K562 (cell line): ENCODE results near the gene CAPN5. TPM values are rescaled to one million over a fixed set of nuclear protein-coding genes. Genes with fewer than 3 reads are reported as not detected.

Source experiments
- ATAC-seq: fragments of 200-7000 bp; cut with Tn5 transposase; 3 replicates; pipeline ENCODE4 v1.9.1; 2020; ENCODE audit warnings: moderate library complexity
- BruUV-seq: library from RNA; stranded (reverse); fragments of 400-500 nt; replicated peaks from 2 replicates; lab custom pipeline; 2021; lab: Mats Ljungman, UMichigan
- CTCF ChIA-PET: fragments of 300-600 bp; formaldehyde crosslinking; extraction: SDS; loops from one replicate; lab custom pipeline; 2021; ENCODE audit warnings: low intra/inter-chr PET ratio; lab: Yijun Ruan, JAX
- POLR2A ChIA-PET: fragments of 300-600, 350-650 bp; sonication (Branson Sonifier 250); formaldehyde crosslinking; extraction: SDS; loops from one replicate; lab custom pipeline; 2021; ENCODE audit warnings: antibody characterized with exemption, inconsistent platforms; lab: Yijun Ruan, JAX
- DNase-seq, 4 experiments: peaks; one replicate each; pipeline versions ENCODE4 v3.0.0 to v3.0.0-alpha.2; 2011 to 2018; ENCODE audit warnings: low spot score in 3 of 4, mixed read lengths in 3 of 4; ENCODE audit errors: extremely low read depth in 1 of 4
- FAIRE-seq: peaks from 2 replicates; lab custom pipeline; 2011; peaks lifted over from hg19 to GRCh38; lab: Jason Lieb, UNC
- H2AFZ ChIP-seq: 2 replicates; pipeline ENCODE4 v1.6.0; 2011; ENCODE audit warnings: low read depth, low read length, control low read depth, inconsistent platforms
- H3K27ac ChIP-seq: fragments of 200-600 bp; 3 replicates; pipeline ENCODE4 v1.8.0; 2011; ENCODE audit warnings: low read depth, mild to moderate bottlenecking, control low read depth, inconsistent platforms, low read length, moderate library complexity, mixed read lengths; ENCODE audit errors: extremely low read depth
- H3K27me3 ChIP-seq, 2 experiments: fragments of 300-600 bp in 1 of 2; 2 replicates in 1 of 2; 3 replicates in 1 of 2; pipeline versions ENCODE4 v1.6.0 to v1.8.0; 2011; ENCODE audit warnings: inconsistent platforms in 2 of 2, low read length in 2 of 2, mild to moderate bottlenecking in 1 of 2, mixed read lengths in 1 of 2, moderate library complexity in 1 of 2; ENCODE audit not compliant: control insufficient read depth in 2 of 2, insufficient read depth in 2 of 2
- H3K36me3 ChIP-seq: fragments of 300-600 bp; 3 replicates; pipeline ENCODE4 v1.8.0; 2011; ENCODE audit warnings: mild to moderate bottlenecking, low read length, inconsistent platforms; ENCODE audit not compliant: control insufficient read depth, insufficient read depth
- H3K4me1 ChIP-seq, 2 experiments: fragments of 200-600 bp in 1 of 2; replicated peaks in 1 of 2; 2 replicates in 1 of 2; 3 replicates in 1 of 2; pipeline versions ENCODE4 v1.5.1 to v1.8.0; 2011; ENCODE audit warnings: inconsistent platforms in 2 of 2, low read length in 2 of 2, mild to moderate bottlenecking in 1 of 2, mixed read lengths in 1 of 2, moderate library complexity in 1 of 2; ENCODE audit not compliant: control insufficient read depth in 2 of 2, insufficient read depth in 2 of 2
- H3K4me2 ChIP-seq: 2 replicates; pipeline ENCODE4 v1.6.1; 2011; ENCODE audit warnings: low read length, control low read depth, inconsistent platforms, mixed read lengths; ENCODE audit not compliant: insufficient read depth
- H3K4me3 ChIP-seq: fragments of 200-600 bp; sonication (generic), shearing (Covaris generic); 2 replicates; pipeline ENCODE4 v1.5.1; 2016; ENCODE audit warnings: control low read depth, inconsistent platforms
- H3K79me2 ChIP-seq: fragments of 200-600 bp; 3 replicates; pipeline ENCODE4 v1.8.0; 2011; ENCODE audit warnings: low read length, inconsistent platforms; ENCODE audit not compliant: control insufficient read depth, insufficient read depth
- H3K9ac ChIP-seq, 2 experiments: 2 replicates each; pipeline versions ENCODE4 v1.6.0 to v1.6.1; 2011; ENCODE audit warnings: low read depth in 2 of 2, low read length in 2 of 2, control low read depth in 1 of 2, inconsistent platforms in 1 of 2, mild to moderate bottlenecking in 1 of 2, mixed read lengths in 1 of 2; ENCODE audit not compliant: insufficient read depth in 1 of 2
- H3K9me1 ChIP-seq: one replicate; pipeline ENCODE4 v1.6.0; 2011; ENCODE audit warnings: inconsistent platforms, mild to moderate bottlenecking, low read length, moderate library complexity; ENCODE audit not compliant: control insufficient read depth, insufficient read depth
- H3K9me3 ChIP-seq: replicated peaks from 2 replicates; pipeline ENCODE4 v1.5.1; 2011; ENCODE audit warnings: low read depth, low read length, inconsistent platforms; ENCODE audit not compliant: control insufficient read depth, insufficient read depth
- H4K20me1 ChIP-seq: replicated peaks from 2 replicates; pipeline ENCODE4 v1.6.1; 2011; ENCODE audit warnings: low read length, inconsistent platforms, mixed read lengths; ENCODE audit not compliant: control insufficient read depth, insufficient read depth
- ATF1 ChIP-seq, 2 experiments: fragments of 450-650 bp in 1 of 2; IDR thresholded peaks; 2 replicates each; pipeline ENCODE4 v1.6.1; 2016; ENCODE audit warnings: missing compliant biosample characterization in 1 of 2, missing genetic modification characterization in 1 of 2
- KAT8 ChIP-seq: fragments of 450-650 bp; IDR thresholded peaks from 2 replicates; pipeline ENCODE4 v1.6.1; 2016; ENCODE audit warnings: low read depth, mild to moderate bottlenecking
- MAFG ChIP-seq: fragments of 450-650 bp; conservative IDR thresholded peaks from 2 replicates; pipeline ENCODE4 v1.6.1; 2016; ENCODE audit warnings: missing genetic modification characterization, missing compliant biosample characterization
- MED1 ChIP-seq: sonication (generic); formaldehyde crosslinking; IDR thresholded peaks from 2 replicates; pipeline ENCODE4 v1.8.1; 2023; ENCODE audit warnings: missing genetic modification reagents, borderline replicate concordance
- PATZ1 ChIP-seq: fragments of 250-450 bp; sonication (Bioruptor Pico); IDR thresholded peaks from 2 replicates; pipeline ENCODE4 v1.5.0; 2020; ENCODE audit warnings: mild to moderate bottlenecking, borderline replicate concordance
- SMAD3 ChIP-seq: fragments of 450-650 bp; formaldehyde crosslinking; conservative IDR thresholded peaks from 2 replicates; pipeline ENCODE4 v1.4.0; 2020; ENCODE audit warnings: mild to moderate bottlenecking
- SMARCA5 ChIP-seq: fragments of 450-650 bp; IDR thresholded peaks from 2 replicates; pipeline ENCODE4 v1.6.1; 2016
- ZBTB34 ChIP-seq: fragments of 250-450 bp; sonication (Bioruptor Pico); IDR thresholded peaks from 2 replicates; pipeline ENCODE4 v1.8.0; 2021; ENCODE audit warnings: mild to moderate bottlenecking, moderate library complexity
- ZNF449 ChIP-seq: fragments of 250-450 bp; sonication (Bioruptor Pico); IDR thresholded peaks from 2 replicates; pipeline ENCODE4 v1.8.0; 2022; ENCODE audit warnings: moderate library complexity, mild to moderate bottlenecking, inconsistent platforms
- ZNF507 ChIP-seq: conservative IDR thresholded peaks from 2 replicates; pipeline ENCODE4 v1.6.1; 2017; ENCODE audit warnings: missing genetic modification characterization, missing compliant biosample characterization
- ZNF511 ChIP-seq: sonication (generic); formaldehyde crosslinking; IDR thresholded peaks from 2 replicates; pipeline ENCODE4 v1.8.0; 2022; ENCODE audit warnings: mild to moderate bottlenecking, missing genetic modification reagents
- ZNF655 ChIP-seq: fragments of 250-450 bp; sonication (Bioruptor Pico); IDR thresholded peaks from 2 replicates; pipeline ENCODE4 v1.5.0; 2021
- WGBS: fragments of 100-300 bp; shearing (Covaris generic); methylation state at CpG from one replicate; pipeline ENCODE4 v1.1.6; 2016; ENCODE audit warnings: low coverage, mixed read lengths; ENCODE audit not compliant: insufficient coverage; ENCODE audit errors: missing lambda C conversion rate; 5-methylcytosine and 5-hydroxymethylcytosine counted together
- in situ Hi-C: fragments of 300-500 bp; cut with MboI; formaldehyde crosslinking; loops from 4 replicates; pipeline ENCODE4 v1.15.0; 2018; ENCODE audit warnings: inconsistent platforms, mixed read lengths
- intact Hi-C: fragments of 100-400 bp; cut with micrococcal nuclease; formaldehyde crosslinking; loops from 2 replicates; pipeline ENCODE4 v1.14.2; 2022
- polyA plus RNA-seq, 8 experiments: library from polyadenylated mRNA; depleted of rRNA in 4 of 8; stranded (reverse) in 5 of 8; unstranded in 3 of 8; fragments of >200 nt; fragmentation: Nextera tagmentation in 2 of 8; fragmentation: Illumina TruSeq in 1 of 8; extraction: Ambion mirVana in 2 of 8; extraction: Trizol in 1 of 8; gene quantifications; 2 replicates each; pipeline versions ENCODE4 v1.2.1 to v1.2.3, GENCODE V29; 2011 to 2014; ENCODE audit warnings: inconsistent platforms in 1 of 8, missing spikeins in 1 of 8
- total RNA-seq, 7 experiments: library from RNA; depleted of rRNA in 6 of 7; stranded (reverse); fragments of >200 nt in 6 of 7; fragmentation: Illumina TruSeq in 2 of 7; extraction: Trizol in 2 of 7; gene quantifications; 2 replicates each; pipeline versions ENCODE4 v1.2.1 to v1.2.3, GENCODE V29; 2011 to 2021; ENCODE audit warnings: low replicate concordance in 1 of 7

The CAPN5 gene
- total and polyA plus RNA-seq, 9 of the 15 experiments (the other 6 are each of a cell fraction or from before 2014, with no cell fraction given): 0.04 to 0.44 (median 0.14) TPM; not detected in 2

DNA sequence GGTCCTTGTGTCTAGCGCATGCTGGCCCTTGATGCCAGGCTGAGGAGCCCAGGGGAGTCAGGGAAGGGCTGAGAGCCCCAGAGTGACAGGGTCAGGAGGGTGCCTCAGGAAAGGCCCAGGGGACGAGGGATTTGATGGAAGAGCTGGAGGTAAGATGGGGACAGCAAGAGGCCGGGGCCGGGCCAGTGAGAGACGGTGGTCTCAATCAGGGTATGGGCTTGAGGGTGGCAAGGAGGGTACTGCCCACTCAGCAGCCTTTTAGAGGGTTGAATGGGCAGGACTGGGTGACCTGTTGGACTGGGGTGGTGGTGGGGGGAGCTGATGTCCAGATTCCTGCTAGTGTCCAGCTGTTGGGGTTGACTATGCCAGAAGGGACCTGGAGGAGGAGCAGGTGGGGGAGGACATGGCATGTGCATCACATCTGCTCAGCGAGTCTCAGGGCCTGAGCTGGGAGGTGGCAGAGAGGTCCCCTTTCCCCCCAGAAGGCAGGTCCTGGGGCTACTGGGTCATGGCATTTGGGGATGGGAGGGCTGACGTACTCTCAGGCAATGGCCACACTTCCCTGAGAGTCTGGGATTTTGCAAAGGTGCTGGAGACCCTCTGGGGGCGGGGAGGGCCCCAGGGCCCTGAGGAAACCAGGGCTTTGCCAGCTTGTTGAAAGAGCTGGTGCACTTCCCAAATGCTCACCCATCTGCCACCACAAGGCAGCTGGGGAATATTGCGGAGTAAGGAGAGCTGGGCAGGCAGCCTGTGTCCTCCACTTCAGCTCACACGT is 79.7 kb downstream of the CAPN5 start:
- POLR2A ChIA-PET: no interaction called here
- Histone ChIP-seq H3K27me3 (peaks cover 19 to 70% of the 10 kb centered on the region in 2 experiments), H3K9ac (no peak overlapping the region), H2AFZ (no peak overlapping the region), H3K4me3 (no peak overlapping the region), H3K79me2 (no peaks in the 10 kb centered on the region), H3K27ac (no peak overlapping the region), H3K4me1 (peaks cover 0 to 7% of the 10 kb centered on the region in 2 experiments; a peak in 3 of 5 replicates), H3K4me2 (no peak overlapping the region), H3K9me1 (no peaks in the 10 kb centered on the region), H3K9me3 (no peaks in the 10 kb centered on the region), H4K20me1 (peaks cover 7% of the 10 kb centered on the region; the same call in 1 of the 2 replicates), H3K36me3 (no peaks in the 10 kb centered on the region)
- intact Hi-C loops: no loop called here
- in situ Hi-C loops: no loop called here
- FAIRE-seq (no peak), DNase-seq (no peak), ATAC-seq (no peak)
- no TSS peak for BruUV-seq
- WGBS: 2% methylated on average over 10 of the region's 10 CpGs
- TF ChIP-seq PATZ1 (CRISPR knock-in tag): no peak
- TF ChIP-seq ZNF507 (tag): no peak
- TF ChIP-seq MED1 (CRISPR knock-in tag): no peak
- TF ChIP-seq ZNF449: no peak
- TF ChIP-seq ZNF655: no peak
- no peak for TF ChIP-seq ZNF511 (CRISPR knock-in tag)
- TF ChIP-seq KAT8: no peak
- no peak for TF ChIP-seq SMARCA5
- no peak for TF ChIP-seq SMAD3 (CRISPR knock-in tag)
- TF ChIP-seq MAFG: no peak
- no peak for TF ChIP-seq ATF1 (CRISPR knock-in tag; IDR thresholded peaks at IDR 0.05)
- TF ChIP-seq ATF1 (tag; IDR thresholded peaks at IDR 0.05): no peak
- no peak for TF ChIP-seq ZBTB34 (CRISPR knock-in tag)
- CTCF ChIA-PET: no interaction called here
